HEK293 (cell line): ENCODE data around the gene NEGR1.

Source experiments
- CTCF ChIA-PET: fragments of 350-600 bp; formaldehyde crosslinking; extraction: SDS; loops from one replicate; lab custom pipeline; 2021; ENCODE audit warnings: antibody characterized with exemption; lab: Yijun Ruan, JAX
- POLR2A ChIA-PET: fragments of 300-600 bp; formaldehyde crosslinking; extraction: SDS; loops from one replicate; lab custom pipeline; 2020; ENCODE audit warnings: antibody characterized with exemption, inconsistent platforms; lab: Yijun Ruan, JAX
- H3K27ac ChIP-seq: fragments of 200-500 bp; sonication (Bioruptor generic); 2 replicates; pipeline ENCODE4 v1.5.1; 2014; ENCODE audit warnings: low read depth, low read length, control low read depth, inconsistent platforms; ENCODE audit errors: extremely low read depth
- H3K36me3 ChIP-seq, 2 experiments: fragments of 200-500 bp in 1 of 2; sonication (Bioruptor generic) in 1 of 2; 1 replicate in 1 of 2; 2 replicates in 1 of 2; pipeline ENCODE4 v1.5.1; 2014 to 2017; ENCODE audit warnings: inconsistent platforms in 2 of 2, low read length in 2 of 2; ENCODE audit not compliant: control insufficient read depth in 2 of 2, insufficient read depth in 1 of 2
- H3K4me1 ChIP-seq: fragments of 200-500 bp; sonication (Bioruptor generic); 2 replicates; pipeline ENCODE4 v1.5.1; 2014; ENCODE audit warnings: mild to moderate bottlenecking, low read length, inconsistent platforms; ENCODE audit not compliant: control insufficient read depth, insufficient read depth
- H3K4me3 ChIP-seq: 2 replicates; pipeline ENCODE4 v1.5.1; 2011; ENCODE audit warnings: low read depth, mild to moderate bottlenecking, control low read depth, low read length, moderate library complexity
- H3K9me3 ChIP-seq: fragments of 200-500 bp; sonication (Bioruptor generic); 2 replicates; pipeline ENCODE4 v1.5.1; 2014; ENCODE audit warnings: low read depth, low read length, inconsistent platforms; ENCODE audit not compliant: control insufficient read depth, insufficient read depth
- CTCF ChIP-seq: fragments of 450-650 bp; formaldehyde crosslinking; IDR thresholded peaks from 2 replicates; pipeline ENCODE4 v1.5.1; 2016; ENCODE audit warnings: missing biosample characterization, missing genetic modification characterization
- ELK4 ChIP-seq: IDR thresholded peaks from 2 replicates; pipeline ENCODE4 v1.6.1; 2011; ENCODE audit warnings: mild to moderate bottlenecking, low read depth, low read length, borderline replicate concordance
- GLI2 ChIP-seq: fragments of 450-650 bp; formaldehyde crosslinking; IDR thresholded peaks from 2 replicates; pipeline ENCODE4; 2017; ENCODE audit warnings: missing biosample characterization, missing genetic modification characterization, low read depth, borderline replicate concordance
- GLIS1 ChIP-seq: fragments of 450-650 bp; formaldehyde crosslinking; IDR thresholded peaks from 2 replicates; pipeline ENCODE4 v1.5.1; 2016; ENCODE audit warnings: missing biosample characterization, missing genetic modification characterization
- KLF10 ChIP-seq: fragments of 450-650 bp; IDR thresholded peaks from 2 replicates; pipeline ENCODE4 v1.5.1; 2018; ENCODE audit warnings: missing biosample characterization, mild to moderate bottlenecking, missing genetic modification characterization
- KLF17 ChIP-seq: fragments of 450-650 bp; formaldehyde crosslinking; IDR thresholded peaks from 2 replicates; pipeline ENCODE4 v1.5.1; 2016; ENCODE audit warnings: missing biosample characterization, missing genetic modification characterization
- KLF8 ChIP-seq: fragments of 450-650 bp; formaldehyde crosslinking; IDR thresholded peaks from 2 replicates; pipeline ENCODE4 v1.5.1; 2016; ENCODE audit warnings: missing biosample characterization, missing genetic modification characterization
- MZF1 ChIP-seq: fragments of 450-650 bp; formaldehyde crosslinking; IDR thresholded peaks from 2 replicates; pipeline ENCODE4 v1.5.1; 2017; ENCODE audit warnings: missing biosample characterization, missing genetic modification characterization, borderline replicate concordance
- PBX3 ChIP-seq: sonication (generic); formaldehyde crosslinking; IDR thresholded peaks from 2 replicates; pipeline ENCODE4 v1.8.1; 2022; ENCODE audit warnings: mild to moderate bottlenecking, moderate library complexity, missing genetic modification reagents
- PRDM4 ChIP-seq: fragments of 450-650 bp; formaldehyde crosslinking; IDR thresholded peaks from 2 replicates; pipeline ENCODE4 v1.5.1; 2017; ENCODE audit warnings: missing biosample characterization, missing genetic modification characterization
- SETDB1 ChIP-seq: IDR thresholded peaks from one replicate; pipeline ENCODE4 v1.6.1; 2017; ENCODE audit warnings: mild to moderate bottlenecking, low read length, moderate library complexity, mixed read lengths; ENCODE audit not compliant: insufficient read length
- TRIM28 ChIP-seq: IDR thresholded peaks from 2 replicates; pipeline ENCODE4 v1.6.1; 2011; ENCODE audit warnings: low read length, control low read depth, borderline replicate concordance
- ZBTB10 ChIP-seq: fragments of 450-650 bp; formaldehyde crosslinking; IDR thresholded peaks from 2 replicates; pipeline ENCODE4 v1.5.1; 2016; ENCODE audit warnings: missing biosample characterization, missing genetic modification characterization
- ZFHX2 ChIP-seq: fragments of 450-650 bp; formaldehyde crosslinking; conservative IDR thresholded peaks from 2 replicates; pipeline ENCODE4 v1.5.1; 2016; ENCODE audit warnings: missing biosample characterization, missing genetic modification characterization
- ZNF16 ChIP-seq: fragments of 450-650 bp; formaldehyde crosslinking; IDR thresholded peaks from 2 replicates; pipeline ENCODE4 v1.5.1; 2016; ENCODE audit warnings: low read depth, missing biosample characterization, missing genetic modification characterization
- ZNF174 ChIP-seq: fragments of 450-650 bp; formaldehyde crosslinking; IDR thresholded peaks from 2 replicates; pipeline ENCODE4 v1.5.0; 2017; ENCODE audit warnings: missing biosample characterization, mild to moderate bottlenecking, missing genetic modification characterization
- ZNF23 ChIP-seq: fragments of 450-650 bp; formaldehyde crosslinking; IDR thresholded peaks from 2 replicates; pipeline ENCODE4 v1.5.1; 2016; ENCODE audit warnings: missing biosample characterization, missing genetic modification characterization, borderline replicate concordance
- ZNF239 ChIP-seq: fragments of 450-650 bp; formaldehyde crosslinking; IDR thresholded peaks from 2 replicates; pipeline ENCODE4 v1.5.1; 2016; ENCODE audit warnings: missing biosample characterization, missing genetic modification characterization
- ZNF266 ChIP-seq: fragments of 450-650 bp; formaldehyde crosslinking; IDR thresholded peaks from 2 replicates; pipeline ENCODE4 v1.5.1; 2016; ENCODE audit warnings: missing biosample characterization, missing genetic modification characterization, low read depth
- ZNF404 ChIP-seq: fragments of 450-650 bp; formaldehyde crosslinking; IDR thresholded peaks from 2 replicates; pipeline ENCODE4 v1.5.1; 2017; ENCODE audit warnings: missing biosample characterization, missing genetic modification characterization
- ZNF416 ChIP-seq: fragments of 450-650 bp; formaldehyde crosslinking; IDR thresholded peaks from 2 replicates; pipeline ENCODE4 v1.5.1; 2016; ENCODE audit warnings: missing biosample characterization, missing genetic modification characterization
- ZNF596 ChIP-seq: fragments of 450-650 bp; IDR thresholded peaks from 2 replicates; pipeline ENCODE4 v1.5.0; 2018; ENCODE audit warnings: missing biosample characterization, mild to moderate bottlenecking, missing genetic modification characterization, moderate library complexity
- ZNF768 ChIP-seq: fragments of 450-650 bp; formaldehyde crosslinking; IDR thresholded peaks from 2 replicates; pipeline ENCODE4 v1.5.1; 2018; ENCODE audit warnings: missing biosample characterization, mild to moderate bottlenecking, missing genetic modification characterization
- ZSCAN23 ChIP-seq: fragments of 450-650 bp; formaldehyde crosslinking; IDR thresholded peaks from 2 replicates; pipeline ENCODE4 v1.5.1; 2016; ENCODE audit warnings: missing biosample characterization, missing genetic modification characterization
- ZSCAN30 ChIP-seq: fragments of 450-650 bp; IDR thresholded peaks from 2 replicates; pipeline ENCODE4 v1.5.1; 2018; ENCODE audit warnings: missing biosample characterization, mild to moderate bottlenecking, missing genetic modification characterization, moderate library complexity

Gene NEGR1

GRCh38 chr1:72271555-72272085 is 10.7 kb downstream of the NEGR1 start:
- CTCF ChIA-PET, result no interaction called here
- POLR2A ChIA-PET, result no interaction called here
- H3K9me3 ChIP-seq, result no peaks in the 10 kb centered on the region
- TF ChIP-seq ZNF16 (tag by site-specific recombination) (no peak), ZSCAN23 (no peak), ZNF23 (no peak), ZNF416 (no peak), KLF8 (tag by site-specific recombination) (no peak), KLF10 (tag by site-specific recombination) (no peak), ELK4 (no peak), SETDB1 (no peak), PBX3 (CRISPR knock-in tag) (no peak), ZNF404 (tag by site-specific recombination) (no peak), ZNF239 (tag by site-specific recombination) (no peak), KLF17 (tag by site-specific recombination) (no peak), ZNF266 (tag by site-specific recombination) (no peak), GLIS1 (tag by site-specific recombination) (no peak), GLI2 (tag by site-specific recombination) (no peak), MZF1 (tag by site-specific recombination) (no peak), ZNF596 (tag by site-specific recombination) (no peak), ZNF174 (tag by site-specific recombination) (no peak), ZNF768 (no peak)
- H3K4me1 ChIP-seq, result no peaks in the 10 kb centered on the region
- H3K27ac ChIP-seq, result no peak overlapping the region
- H3K4me3 ChIP-seq, result no peak overlapping the region
- H3K36me3 ChIP-seq, result no peaks in the 10 kb centered on the region

GRCh38 chr1:72262735-72263134 is 19.6 kb downstream of the NEGR1 start:
- no peak overlapping the region for H3K4me3 ChIP-seq
- no peaks in the 10 kb centered on the region for H3K4me1 ChIP-seq
- no peaks in the 10 kb centered on the region for H3K36me3 ChIP-seq
- ChIA-PET CTCF (no interaction called here), POLR2A (no interaction called here)
- no peaks in the 10 kb centered on the region for H3K9me3 ChIP-seq
- H3K27ac ChIP-seq, result no peak overlapping the region
- TF ChIP-seq TRIM28, result no peak
- TF ChIP-seq ZBTB10 (tag by site-specific recombination), result no peak
- no peak for TF ChIP-seq KLF17 (tag by site-specific recombination)
- no peak for TF ChIP-seq ZNF404 (tag by site-specific recombination)
- no peak for TF ChIP-seq ZFHX2 (tag by site-specific recombination)
- no peak for TF ChIP-seq ZNF16 (tag by site-specific recombination)
- no peak for TF ChIP-seq CTCF
- TF ChIP-seq ZSCAN30 (tag by site-specific recombination), result no peak
- no peak for TF ChIP-seq PRDM4 (tag by site-specific recombination)
